ENCODE measurements around the gene SLC25A1. TPM values are rescaled to one million over a fixed set of nuclear protein-coding genes. Genes with fewer than 3 reads are reported as not detected.

Gene SLC25A1
- total RNA-seq, 1 experiment from 2014 or later = 201 TPM

DNA sequence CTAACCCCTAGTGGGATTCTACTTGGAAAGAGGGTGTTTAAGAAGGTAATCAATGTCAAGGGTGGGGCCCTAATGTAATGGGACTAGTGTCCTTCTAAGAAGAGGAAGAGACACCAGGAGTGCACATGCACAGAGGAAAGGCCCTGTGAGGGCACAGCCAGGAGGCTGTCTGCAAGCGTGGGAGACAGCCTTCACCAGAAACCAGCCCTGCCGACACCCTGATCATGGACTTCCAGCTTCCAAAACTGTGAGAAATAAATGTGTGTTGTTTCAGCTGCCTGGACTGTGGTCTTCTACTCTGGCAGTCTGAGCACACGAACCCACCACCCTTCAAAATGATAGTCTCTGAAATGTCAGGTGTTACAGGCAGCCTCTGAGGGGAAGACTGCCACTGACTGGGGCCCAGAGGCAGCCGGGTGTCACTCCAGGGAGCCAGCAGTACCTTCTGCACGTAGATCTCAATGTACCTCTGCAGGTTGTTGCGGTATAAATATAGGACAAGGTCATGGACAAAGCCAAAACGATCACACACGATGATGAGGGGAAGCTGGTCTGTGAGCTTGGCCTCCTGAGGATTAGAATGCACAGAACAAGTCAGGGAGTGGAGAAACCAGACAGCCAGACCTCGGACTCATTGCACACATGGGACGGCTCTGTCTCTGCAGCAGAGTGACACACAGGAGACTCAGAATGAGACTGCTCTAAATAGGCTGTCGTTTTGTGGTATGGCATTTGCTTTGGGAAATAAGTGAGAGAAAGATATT is 43.9 kb upstream of the SLC25A1 start:
- Mint-ChIP-seq H3K27me3 (ENCODE audit: low read depth) (no peaks in the 10 kb centered on the region), H3K36me3 (peaks cover 52% of the 10 kb centered on the region), H3K27ac (no peak overlapping the region), H3K9me3 (peaks cover 22% of the 10 kb centered on the region), H3K4me1 (peaks cover 11% of the 10 kb centered on the region), H3K4me3 (no peak overlapping the region)
- TF ChIP-seq SMAD4 (CRISPR knock-in tag; IDR thresholded peaks at IDR 0.05) = no peak
- TF ChIP-seq SMAD3 (CRISPR knock-in tag; IDR thresholded peaks at IDR 0.05; ENCODE audit: borderline replicate concordance) = no peak
- no peak for TF ChIP-seq JUN (CRISPR knock-in tag; IDR thresholded peaks at IDR 0.05)
- TF ChIP-seq, protein P1, sequence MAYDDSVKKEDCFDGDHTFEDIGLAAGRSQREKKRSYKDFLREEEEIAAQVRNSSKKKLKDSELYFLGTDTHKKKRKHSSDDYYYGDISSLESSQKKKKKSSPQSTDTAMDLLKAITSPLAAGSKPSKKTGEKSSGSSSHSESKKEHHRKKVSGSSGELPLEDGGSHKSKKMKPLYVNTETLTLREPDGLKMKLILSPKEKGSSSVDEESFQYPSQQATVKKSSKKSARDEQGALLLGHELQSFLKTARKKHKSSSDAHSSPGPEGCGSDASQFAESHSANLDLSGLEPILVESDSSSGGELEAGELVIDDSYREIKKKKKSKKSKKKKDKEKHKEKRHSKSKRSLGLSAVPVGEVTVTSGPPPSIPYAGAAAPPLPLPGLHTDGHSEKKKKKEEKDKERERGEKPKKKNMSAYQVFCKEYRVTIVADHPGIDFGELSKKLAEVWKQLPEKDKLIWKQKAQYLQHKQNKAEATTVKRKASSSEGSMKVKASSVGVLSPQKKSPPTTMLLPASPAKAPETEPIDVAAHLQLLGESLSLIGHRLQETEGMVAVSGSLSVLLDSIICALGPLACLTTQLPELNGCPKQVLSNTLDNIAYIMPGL (CRISPR knock-in tag; IDR thresholded peaks at IDR 0.05) = no peak
- no peak for TF ChIP-seq ETV6 (CRISPR knock-in tag; IDR thresholded peaks at IDR 0.05)
- no peak for TF ChIP-seq ZMAT4 (CRISPR knock-in tag; IDR thresholded peaks at IDR 0.05)
- no peak for TF ChIP-seq NR3C1 (CRISPR knock-in tag; conservative IDR thresholded peaks at IDR 0.05; ENCODE audit: low read depth)
- TF ChIP-seq CBFB (CRISPR knock-in tag; IDR thresholded peaks at IDR 0.05; ENCODE audit: low read depth) = no peak
- TF ChIP-seq ZNF425 (CRISPR knock-in tag; conservative IDR thresholded peaks at IDR 0.05) = no peak
- TF ChIP-seq, protein P2, sequence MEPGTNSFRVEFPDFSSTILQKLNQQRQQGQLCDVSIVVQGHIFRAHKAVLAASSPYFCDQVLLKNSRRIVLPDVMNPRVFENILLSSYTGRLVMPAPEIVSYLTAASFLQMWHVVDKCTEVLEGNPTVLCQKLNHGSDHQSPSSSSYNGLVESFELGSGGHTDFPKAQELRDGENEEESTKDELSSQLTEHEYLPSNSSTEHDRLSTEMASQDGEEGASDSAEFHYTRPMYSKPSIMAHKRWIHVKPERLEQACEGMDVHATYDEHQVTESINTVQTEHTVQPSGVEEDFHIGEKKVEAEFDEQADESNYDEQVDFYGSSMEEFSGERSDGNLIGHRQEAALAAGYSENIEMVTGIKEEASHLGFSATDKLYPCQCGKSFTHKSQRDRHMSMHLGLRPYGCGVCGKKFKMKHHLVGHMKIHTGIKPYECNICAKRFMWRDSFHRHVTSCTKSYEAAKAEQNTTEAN (CRISPR knock-in tag; IDR thresholded peaks at IDR 0.05) = no peak
- TF ChIP-seq ZNF416 (CRISPR knock-in tag; IDR thresholded peaks at IDR 0.05) = no peak
- TF ChIP-seq AFF4 (CRISPR knock-in tag; IDR thresholded peaks at IDR 0.05; ENCODE audit: borderline replicate concordance) = no peak
- no peak for TF ChIP-seq OVOL2 (CRISPR knock-in tag; IDR thresholded peaks at IDR 0.05; ENCODE audit: borderline replicate concordance)
- no peak for TF ChIP-seq NFYB (CRISPR knock-in tag; conservative IDR thresholded peaks at IDR 0.05; ENCODE audit: low read depth)
- ChIA-PET POLR2A (no interaction called here), CTCF (interaction anchor here (1.5 kb wide), 1 partner anchor 8 kb away, joined by 4 read pairs; no protein-coding TSS in a partner anchor)
- DNase-seq (ENCODE audit: low spot score) (no peak), ATAC-seq (no peak)

DNA sequence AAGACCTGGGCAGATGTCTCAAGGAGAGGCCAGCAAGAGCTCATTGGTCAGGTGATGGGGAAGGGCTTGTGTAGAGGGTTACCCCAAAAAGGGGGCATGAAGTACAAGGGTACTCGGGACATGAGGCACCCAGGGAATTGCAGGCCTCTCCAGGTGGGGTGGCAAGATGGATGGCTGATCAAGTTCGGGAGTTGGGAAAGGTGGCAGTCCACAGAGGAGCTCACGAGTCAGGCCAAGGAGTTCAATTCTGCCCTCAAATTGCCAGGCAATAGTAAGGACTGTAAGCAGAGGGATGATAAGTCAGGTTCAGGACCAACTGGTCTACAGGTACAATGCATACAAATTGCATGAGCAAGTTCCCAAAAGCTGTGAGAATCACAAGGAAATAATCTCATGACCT is 42.3 kb upstream of the SLC25A1 start:
- no peak overlapping the region for H3K27ac Mint-ChIP-seq
- CTCF ChIA-PET = no interaction called here

More for the DNA sequence above, 42.3 kb upstream of the SLC25A1 start:
- Mint-ChIP-seq H3K36me3 (peaks cover 50% of the 10 kb centered on the region), H3K4me3 (no peak overlapping the region), H3K4me1 (peaks cover 11% of the 10 kb centered on the region), H3K9me3 (peaks cover 22% of the 10 kb centered on the region), H3K27me3 (ENCODE audit: low read depth) (no peaks in the 10 kb centered on the region)
- TF ChIP-seq HMGA2 (CRISPR knock-in tag; IDR thresholded peaks at IDR 0.05) (no peak), GTF2I (CRISPR knock-in tag; conservative IDR thresholded peaks at IDR 0.05) (no peak), PRRX2 (CRISPR knock-in tag; IDR thresholded peaks at IDR 0.05) (no peak), ZMAT4 (CRISPR knock-in tag; IDR thresholded peaks at IDR 0.05) (no peak), GRHL2 (CRISPR knock-in tag; IDR thresholded peaks at IDR 0.05; ENCODE audit: insufficient replicate concordance, severe bottlenecking) (no peak), SP1 (CRISPR knock-in tag; conservative IDR thresholded peaks at IDR 0.05) (no peak), ZNF121 (CRISPR knock-in tag; IDR thresholded peaks at IDR 0.05) (no peak), NR1H2 (CRISPR knock-in tag; IDR thresholded peaks at IDR 0.05) (no peak), NFE2L1 (CRISPR knock-in tag; IDR thresholded peaks at IDR 0.05) (no peak), ZNF396 (CRISPR knock-in tag; IDR thresholded peaks at IDR 0.05; ENCODE audit: borderline replicate concordance) (no peak), RORB (CRISPR knock-in tag; IDR thresholded peaks at IDR 0.05) (no peak), ZNF138 (CRISPR knock-in tag; conservative IDR thresholded peaks at IDR 0.05) (no peak), SMAD3 (CRISPR knock-in tag; IDR thresholded peaks at IDR 0.05; ENCODE audit: borderline replicate concordance) (no peak)
- POLR2A ChIA-PET = no interaction called here
- no peak for DNase-seq (ENCODE audit: low spot score)
- no peak for ATAC-seq
